Suprapubic skin (tissue), 3 donors: ENCODE measurements around the gene DSN1.

Experiments
- CTCF ChIP-seq, 2 donors: fragments of 200-600 bp in 1 of 2; fragments of 450-650 bp in 1 of 2; sonication (generic) in 1 of 2; IDR thresholded peaks; one replicate each; pipeline ENCODE4 v1.5.1; 2016 to 2019; ENCODE audit warnings: antibody characterized with exemption in 2 of 2, mild to moderate bottlenecking in 1 of 2, moderate library complexity in 1 of 2
- POLR2A ChIP-seq, 2 donors: fragments of 450-650 bp; IDR thresholded peaks; one replicate each; pipeline ENCODE4 v1.6.1; 2017; ENCODE audit warnings: antibody characterized with exemption in 2 of 2, mild to moderate bottlenecking in 2 of 2, moderate library complexity in 2 of 2

- TF ChIP-seq CTCF (IDR thresholded peaks at IDR 0.05) = no peak
- no peak for TF ChIP-seq POLR2A (IDR thresholded peaks at IDR 0.05)
Observed at GRCh38 chr20:36817496-36817895, 43.9 kb upstream of the DSN1 start.
